ENCODE measurements around the gene KLHDC4.

DNA sequence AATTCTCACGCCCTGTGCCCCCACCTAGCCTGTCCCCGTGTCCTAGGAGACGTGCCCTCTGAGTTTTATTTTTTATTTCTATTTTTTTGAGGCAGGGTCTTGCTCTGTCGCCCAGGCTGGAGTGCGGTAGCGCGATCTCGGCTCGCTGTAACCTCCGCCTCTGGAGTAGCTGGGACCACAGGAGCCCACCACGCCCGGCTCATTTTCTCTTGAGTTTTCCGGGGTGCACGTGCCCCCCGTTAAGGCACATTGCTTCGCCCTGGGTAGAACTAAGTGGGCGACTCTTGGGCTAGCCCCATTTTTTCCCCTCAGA, 655 bp upstream of the KLHDC4 start:
- TF ChIP-seq, protein P1, sequence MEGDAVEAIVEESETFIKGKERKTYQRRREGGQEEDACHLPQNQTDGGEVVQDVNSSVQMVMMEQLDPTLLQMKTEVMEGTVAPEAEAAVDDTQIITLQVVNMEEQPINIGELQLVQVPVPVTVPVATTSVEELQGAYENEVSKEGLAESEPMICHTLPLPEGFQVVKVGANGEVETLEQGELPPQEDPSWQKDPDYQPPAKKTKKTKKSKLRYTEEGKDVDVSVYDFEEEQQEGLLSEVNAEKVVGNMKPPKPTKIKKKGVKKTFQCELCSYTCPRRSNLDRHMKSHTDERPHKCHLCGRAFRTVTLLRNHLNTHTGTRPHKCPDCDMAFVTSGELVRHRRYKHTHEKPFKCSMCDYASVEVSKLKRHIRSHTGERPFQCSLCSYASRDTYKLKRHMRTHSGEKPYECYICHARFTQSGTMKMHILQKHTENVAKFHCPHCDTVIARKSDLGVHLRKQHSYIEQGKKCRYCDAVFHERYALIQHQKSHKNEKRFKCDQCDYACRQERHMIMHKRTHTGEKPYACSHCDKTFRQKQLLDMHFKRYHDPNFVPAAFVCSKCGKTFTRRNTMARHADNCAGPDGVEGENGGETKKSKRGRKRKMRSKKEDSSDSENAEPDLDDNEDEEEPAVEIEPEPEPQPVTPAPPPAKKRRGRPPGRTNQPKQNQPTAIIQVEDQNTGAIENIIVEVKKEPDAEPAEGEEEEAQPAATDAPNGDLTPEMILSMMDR (IDR thresholded peaks at IDR 0.05) = no peak
- no peak for TF ChIP-seq POLR2A (IDR thresholded peaks at IDR 0.05)
